Measurements from ENCODE around the gene KCNJ5. TPM values are rescaled to one million over a fixed set of nuclear protein-coding genes. Genes with fewer than 3 reads are reported as not detected.

The KCNJ5 gene
- total and polyA plus RNA-seq, 12 donors, result 37.1 to 299 (median 80.4) TPM

DNA sequence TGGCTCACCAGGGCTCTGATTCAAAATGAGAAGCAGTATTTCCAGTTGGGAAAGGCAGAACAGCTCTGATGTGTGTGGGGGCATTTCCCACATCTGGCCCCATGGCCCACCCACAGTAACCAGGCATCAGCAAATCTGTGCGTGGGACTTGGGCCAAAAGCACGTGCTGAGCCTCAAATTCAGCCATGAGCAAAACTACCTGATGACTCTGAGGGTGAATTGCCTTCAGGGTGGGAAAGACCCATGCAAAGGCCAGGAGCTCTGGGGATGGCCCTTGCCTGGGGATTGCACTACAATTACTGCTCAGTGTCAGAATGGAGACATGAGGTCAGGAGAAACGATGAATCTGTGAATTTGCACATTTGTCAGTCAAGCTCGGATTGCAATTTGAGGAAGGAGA lies 30.6 kb downstream of the KCNJ5 start:
- Histone ChIP-seq H3K27ac (no peak overlapping the region), H3K27me3 (no peaks in the 10 kb centered on the region), H3K4me3 (no peak overlapping the region), H3K9me3 (replicated peaks in 1 of 3) (no peaks in the 10 kb centered on the region), H3K36me3 (replicated peaks in 1 of 2) (no peaks in the 10 kb centered on the region), H3K4me1 (replicated peaks in 1 of 2) (no peaks in the 10 kb centered on the region)
- 75 to 85% (median 80%) methylated on average over 2 to 4 of the region's 4 CpGs for WGBS, 4 donors
- TF ChIP-seq, protein P1, sequence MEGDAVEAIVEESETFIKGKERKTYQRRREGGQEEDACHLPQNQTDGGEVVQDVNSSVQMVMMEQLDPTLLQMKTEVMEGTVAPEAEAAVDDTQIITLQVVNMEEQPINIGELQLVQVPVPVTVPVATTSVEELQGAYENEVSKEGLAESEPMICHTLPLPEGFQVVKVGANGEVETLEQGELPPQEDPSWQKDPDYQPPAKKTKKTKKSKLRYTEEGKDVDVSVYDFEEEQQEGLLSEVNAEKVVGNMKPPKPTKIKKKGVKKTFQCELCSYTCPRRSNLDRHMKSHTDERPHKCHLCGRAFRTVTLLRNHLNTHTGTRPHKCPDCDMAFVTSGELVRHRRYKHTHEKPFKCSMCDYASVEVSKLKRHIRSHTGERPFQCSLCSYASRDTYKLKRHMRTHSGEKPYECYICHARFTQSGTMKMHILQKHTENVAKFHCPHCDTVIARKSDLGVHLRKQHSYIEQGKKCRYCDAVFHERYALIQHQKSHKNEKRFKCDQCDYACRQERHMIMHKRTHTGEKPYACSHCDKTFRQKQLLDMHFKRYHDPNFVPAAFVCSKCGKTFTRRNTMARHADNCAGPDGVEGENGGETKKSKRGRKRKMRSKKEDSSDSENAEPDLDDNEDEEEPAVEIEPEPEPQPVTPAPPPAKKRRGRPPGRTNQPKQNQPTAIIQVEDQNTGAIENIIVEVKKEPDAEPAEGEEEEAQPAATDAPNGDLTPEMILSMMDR (IDR thresholded peaks at IDR 0.05), result no peak
- no peak for TF ChIP-seq POLR2A (IDR thresholded peaks at IDR 0.05)
- intact Hi-C loops (cut with DNase I), result no loop called here
- DNase-seq, result no peak

DNA sequence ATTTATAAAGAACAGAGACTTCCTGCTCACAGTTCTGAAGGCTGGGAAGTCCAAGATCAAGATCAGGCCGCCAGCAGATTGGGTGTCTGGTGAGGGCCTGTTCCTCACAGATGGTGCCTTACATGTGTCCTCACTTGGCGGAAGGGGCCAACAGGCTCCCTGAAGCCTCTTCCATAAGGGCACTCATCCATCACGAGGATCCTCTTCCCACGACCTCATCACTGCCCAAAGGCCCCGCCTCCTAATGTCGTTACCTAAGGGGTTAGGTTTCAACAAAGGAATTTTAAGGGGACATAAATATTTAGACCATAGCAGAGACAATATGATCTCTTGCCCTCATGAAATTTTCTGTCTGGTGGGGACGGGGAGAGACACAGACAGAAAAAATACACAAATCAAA lies 32.9 kb downstream of the KCNJ5 start:
- no peak overlapping the region for H3K4me3 ChIP-seq
- WGBS, 4 donors, result 67 to 78% (median 72%) methylated on average over 7 of the region's 7 CpGs
- intact Hi-C loops (cut with DNase I), result no loop called here
- H3K36me3 ChIP-seq (replicated peaks in 1 of 2), result no peaks in the 10 kb centered on the region
- H3K27me3 ChIP-seq, result no peaks in the 10 kb centered on the region
- TF ChIP-seq POLR2A (IDR thresholded peaks at IDR 0.05), result no peak
- TF ChIP-seq, protein P1 (IDR thresholded peaks at IDR 0.05), result no peak
- no peak for DNase-seq
- H3K4me1 ChIP-seq (replicated peaks in 1 of 2), result no peaks in the 10 kb centered on the region
- peak overlapping the region in 2 of 5 donors; percentile 13 to 61 for H3K27ac ChIP-seq
- H3K9me3 ChIP-seq (replicated peaks in 1 of 3), result no peaks in the 10 kb centered on the region

DNA sequence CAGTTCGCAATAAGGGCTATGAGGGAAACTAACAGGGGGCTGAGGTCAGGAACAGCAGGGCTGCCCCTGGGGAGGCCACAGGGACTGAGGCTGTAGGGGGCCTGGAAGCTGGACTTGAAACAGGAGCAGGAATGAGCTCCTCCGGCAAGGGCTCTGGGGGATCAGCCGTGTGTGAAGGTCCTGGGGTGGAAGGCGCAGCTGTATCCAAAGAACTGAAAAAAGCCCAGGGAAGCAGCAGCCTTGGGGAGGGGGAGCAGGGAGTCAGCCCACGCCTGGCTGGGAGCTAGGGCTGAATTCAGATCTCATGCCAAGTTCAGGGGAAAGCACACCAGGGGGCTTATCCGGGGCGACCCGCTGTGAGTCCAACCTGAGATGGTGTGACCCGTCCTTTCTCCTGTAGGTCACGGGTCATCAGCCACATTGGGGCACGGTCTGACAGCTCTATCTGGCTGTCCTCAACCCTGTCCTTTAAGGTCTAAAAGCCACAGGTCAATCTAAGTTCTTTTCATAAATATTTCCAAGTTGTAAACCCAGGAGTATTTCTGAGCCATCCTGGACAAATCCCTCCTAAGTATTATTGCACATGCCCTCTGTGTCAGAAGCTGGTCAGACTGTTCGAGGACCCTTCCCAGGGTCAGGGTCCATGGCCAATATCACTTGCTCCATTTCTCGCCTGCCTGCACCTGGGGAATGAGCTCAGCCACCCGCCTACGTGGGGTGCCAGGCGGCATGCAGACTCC lies 33.5 kb downstream of the KCNJ5 start:
- Histone ChIP-seq H3K27me3 (no peaks in the 10 kb centered on the region), H3K27ac (peak overlapping the region in 2 of 5 donors; percentile 13 to 61), H3K4me3 (no peak overlapping the region), H3K36me3 (replicated peaks in 1 of 2) (no peaks in the 10 kb centered on the region), H3K9me3 (replicated peaks in 1 of 3) (no peaks in the 10 kb centered on the region), H3K4me1 (replicated peaks in 1 of 2) (no peaks in the 10 kb centered on the region)
- peak in 3 of 7 donors; percentile 44 to 49 (median 45) for DNase-seq
- no peak for TF ChIP-seq POLR2A (IDR thresholded peaks at IDR 0.05)
- TF ChIP-seq, protein P1 (IDR thresholded peaks at IDR 0.05), result no peak
- intact Hi-C loops (cut with DNase I), result no loop called here
- WGBS, 4 donors, result 49 to 64% (median 59%) methylated on average over 8 to 16 of the region's 16 CpGs

DNA sequence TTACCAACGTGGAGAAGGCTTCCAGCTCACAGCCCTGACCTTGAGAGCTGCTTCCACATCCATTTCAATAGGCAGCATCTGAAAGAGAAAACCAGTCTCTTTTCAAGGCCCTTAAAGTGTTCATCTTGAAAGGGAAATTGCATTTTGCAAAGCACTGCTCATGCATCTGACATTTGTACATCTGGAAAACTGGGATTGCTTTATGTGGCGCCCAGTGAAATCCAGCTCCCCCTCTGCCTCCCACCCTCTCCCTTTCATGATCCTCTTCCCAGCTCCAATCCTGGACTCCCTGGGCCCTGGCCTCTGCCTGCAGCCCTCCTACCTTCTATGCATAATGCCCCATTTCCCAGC lies 34.1 kb downstream of the KCNJ5 start:
- peak in 1 of 7 donors; percentile 24 for DNase-seq
- Histone ChIP-seq H3K9me3 (replicated peaks in 1 of 3) (no peaks in the 10 kb centered on the region), H3K4me3 (no peak overlapping the region), H3K27ac (peak overlapping the region in 1 of 5 donors; percentile 61), H3K4me1 (replicated peaks in 1 of 2) (no peaks in the 10 kb centered on the region), H3K36me3 (replicated peaks in 1 of 2) (no peaks in the 10 kb centered on the region), H3K27me3 (no peaks in the 10 kb centered on the region)
- intact Hi-C loops (cut with DNase I), result no loop called here
- WGBS, 4 donors, result 42 to 83% (median 59%) methylated on average over 1 to 2 of the region's 2 CpGs
- TF ChIP-seq, protein P1 (IDR thresholded peaks at IDR 0.05), result no peak
- TF ChIP-seq POLR2A (IDR thresholded peaks at IDR 0.05), result no peak
